Measurements from ENCODE around the gene CDRT15L2.
"Not testable (repeated sequence)": the region's sequence is repeated elsewhere in the genome, so short reads cannot be mapped to it uniquely, and the experiment has no call there.

DNA sequence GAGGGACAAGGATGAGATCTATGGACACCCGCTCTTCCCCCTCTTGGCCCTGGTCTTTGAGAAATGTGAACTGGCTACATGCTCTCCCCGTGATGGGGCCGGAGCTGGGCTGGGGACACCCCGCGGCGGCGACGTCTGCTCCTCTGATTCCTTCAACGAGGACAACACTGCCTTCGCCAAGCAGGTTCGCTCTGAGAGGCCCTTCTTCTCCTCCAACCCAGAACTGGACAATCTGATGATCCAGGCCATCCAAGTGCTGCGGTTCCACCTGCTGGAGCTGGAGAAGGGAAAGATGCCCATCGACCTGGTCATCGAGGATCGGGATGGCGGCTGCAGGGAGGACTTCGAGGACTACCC is 9.9 kb downstream of the CDRT15L2 start:
- not testable (repeated sequence) for TF ChIP-seq YY1 (IDR thresholded peaks at IDR 0.05; ENCODE audit: insufficient read depth, insufficient read length); ZNF274 (IDR thresholded peaks at IDR 0.05; ENCODE audit: low read depth, low read length); SUZ12 (IDR thresholded peaks at IDR 0.05; ENCODE audit: extremely low read depth, insufficient read depth, insufficient read length)

All from NT2/D1 (cell line).